DND-41 (cell line): Measurements from ENCODE around the gene PRR15L.

Source experiments
- CTCF ChIP-seq: IDR thresholded peaks from 2 replicates; pipeline ENCODE4 v1.5.1; 2012; ENCODE audit warnings: borderline replicate concordance, low read length, moderate library complexity, mild to moderate bottlenecking; ENCODE audit not compliant: poor library complexity, severe bottlenecking; ENCODE audit errors: extremely low read depth
- EZH2 ChIP-seq: IDR thresholded peaks from 3 replicates; pipeline ENCODE4 v1.6.1; 2012; ENCODE audit warnings: borderline replicate concordance, low read depth, mild to moderate bottlenecking, moderate library complexity, low read length, inconsistent platforms; ENCODE audit not compliant: severe bottlenecking

DNA sequence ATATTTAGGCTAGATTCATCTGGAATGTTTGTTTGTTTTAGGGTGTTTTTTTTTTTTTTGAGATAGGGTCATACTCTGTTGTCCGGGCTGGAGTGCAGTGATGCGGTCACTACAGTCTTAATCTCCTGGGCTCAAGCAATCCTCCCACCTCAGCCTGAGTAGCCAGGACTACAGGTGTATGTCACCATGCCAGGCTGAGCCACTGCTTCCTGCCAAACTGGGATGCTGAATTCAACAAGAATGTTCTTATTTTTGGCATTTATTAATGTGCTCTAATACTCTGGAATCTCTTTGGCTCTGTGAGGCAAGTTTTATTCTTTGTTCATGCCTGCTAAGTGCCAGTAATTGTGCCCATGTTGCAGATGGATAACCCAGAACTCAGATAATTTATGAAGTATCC is 40.1 kb downstream of the PRR15L start:
- no peak for TF ChIP-seq CTCF
- TF ChIP-seq EZH2, result no peak
